Measurements from ENCODE around the gene ELAC1. TPM values are rescaled to one million over a fixed set of nuclear protein-coding genes. Genes with fewer than 3 reads are reported as not detected.

Gene ELAC1
- total RNA-seq, 1 donor from 2014 or later = 7.2 TPM

GRCh38 chr18:51017140-51017879, 49.5 kb downstream of the ELAC1 start:
- DNase-seq (ENCODE audit: extremely low read depth, low read depth, low spot score) = no peak

- DNase-seq (ENCODE audit: extremely low read depth, low read depth, low spot score) = no peak
These were observed 52.7 kb downstream of the ELAC1 start for GRCh38 chr18:51020536-51020935.

DNA sequence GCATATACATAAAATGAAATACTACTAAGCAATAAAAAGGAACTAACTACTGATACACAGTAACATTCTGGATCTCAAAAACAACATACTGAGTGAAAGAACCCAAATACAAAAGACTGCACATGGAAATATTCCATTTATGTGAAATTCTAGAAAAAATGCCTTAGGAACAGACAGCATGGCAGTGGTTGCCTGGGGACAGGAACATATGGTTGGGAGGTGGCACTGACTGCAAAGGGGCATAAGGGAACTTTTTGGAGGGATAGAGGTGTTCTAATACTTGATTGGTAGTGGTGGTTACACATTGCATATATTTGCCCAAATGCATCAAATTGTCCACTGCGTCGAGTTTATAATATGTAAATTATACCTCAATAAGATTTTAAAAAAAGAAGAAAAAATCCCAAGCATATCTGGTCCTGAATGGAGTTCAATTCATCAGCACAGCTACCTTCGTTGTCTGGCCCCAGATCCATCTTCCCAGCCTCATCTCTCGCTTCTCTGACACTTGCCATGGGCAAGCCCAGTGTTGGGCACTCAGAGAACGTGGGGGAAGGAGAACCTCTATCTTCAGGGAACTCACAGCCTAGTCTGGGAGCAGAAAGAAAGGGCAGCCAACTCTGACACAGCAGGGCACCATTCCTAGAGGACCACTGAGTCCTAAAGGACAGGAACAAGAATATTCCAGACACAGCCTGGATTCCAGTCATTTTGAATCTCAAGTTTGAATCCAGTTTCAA, 53.6 kb downstream of the ELAC1 start:
- DNase-seq (ENCODE audit: extremely low read depth, low read depth, low spot score) = no peak

GRCh38 chr18:51025512-51025911, 57.7 kb downstream of the ELAC1 start:
- DNase-seq (ENCODE audit: extremely low read depth, low read depth, low spot score) = no peak

GRCh38 chr18:51028201-51028805, 60.5 kb downstream of the ELAC1 start:
- DNase-seq (ENCODE audit: extremely low read depth, low read depth, low spot score) = no peak

DNA sequence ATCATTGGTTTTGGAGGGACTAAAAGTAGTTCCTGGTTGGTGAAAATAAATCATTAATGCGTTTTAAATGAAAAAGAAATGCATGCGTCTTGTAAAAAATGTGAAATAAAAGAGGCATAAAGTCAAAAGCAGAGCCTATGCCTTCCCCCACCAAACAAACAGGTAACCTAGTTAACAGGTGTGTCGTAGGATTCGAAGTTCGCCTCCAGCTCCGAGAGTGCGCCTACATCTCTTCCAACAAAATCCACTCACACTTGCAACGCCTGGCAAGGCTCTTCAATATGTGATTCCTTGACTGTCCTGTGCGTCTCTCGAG, 61.5 kb downstream of the ELAC1 start:
- DNase-seq (ENCODE audit: extremely low read depth, low read depth, low spot score) = no peak

DNA sequence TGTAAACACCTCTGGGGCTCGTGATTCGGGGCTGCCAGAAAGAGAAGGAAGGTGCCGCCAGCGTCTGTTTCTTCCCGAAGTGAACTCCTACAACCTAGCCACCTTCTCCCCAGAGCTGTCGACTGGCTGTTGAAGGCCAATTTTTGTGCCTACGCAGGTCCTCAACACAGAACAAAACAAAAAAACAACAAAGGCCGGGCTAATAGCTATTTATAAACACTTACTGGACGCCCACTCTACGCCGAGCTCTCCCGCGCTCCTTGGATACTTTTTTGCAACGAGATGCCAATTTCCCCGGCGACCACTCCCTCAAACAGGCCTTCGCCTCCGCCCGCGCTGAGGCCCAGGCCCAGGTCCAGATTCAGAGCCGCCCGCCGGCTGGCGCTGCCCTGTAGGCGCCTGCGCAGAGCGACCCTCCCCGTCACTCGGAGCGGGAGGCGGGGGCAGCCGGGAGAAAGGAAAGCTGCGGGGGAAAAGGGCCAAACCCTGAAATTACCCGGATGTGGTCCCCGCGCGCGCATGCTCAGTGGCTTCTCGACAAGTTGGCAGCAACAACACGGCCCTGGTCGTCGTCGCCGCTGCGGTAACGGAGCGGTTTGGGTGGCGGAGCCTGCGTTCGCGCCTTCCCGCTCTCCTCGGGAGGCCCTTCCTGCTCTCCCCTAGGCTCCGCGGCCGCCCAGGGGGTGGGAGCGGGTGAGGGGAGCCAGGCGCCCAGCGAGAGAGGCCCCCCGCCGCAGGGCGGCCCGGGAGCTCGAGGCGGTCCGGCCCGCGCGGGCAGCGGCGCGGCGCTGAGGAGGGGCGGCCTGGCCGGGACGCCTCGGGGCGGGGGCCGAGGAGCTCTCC, 62.1 kb downstream of the ELAC1 start, which contains the start of gene SMAD4:
SMAD4 (plus strand) TSS at position 520 of the 843 bp plus-strand sequence. CDS start 16,834 bp downstream, outside the sequence.
- peak; percentile 50 for DNase-seq (ENCODE audit: extremely low read depth, low read depth, low spot score)

DNA sequence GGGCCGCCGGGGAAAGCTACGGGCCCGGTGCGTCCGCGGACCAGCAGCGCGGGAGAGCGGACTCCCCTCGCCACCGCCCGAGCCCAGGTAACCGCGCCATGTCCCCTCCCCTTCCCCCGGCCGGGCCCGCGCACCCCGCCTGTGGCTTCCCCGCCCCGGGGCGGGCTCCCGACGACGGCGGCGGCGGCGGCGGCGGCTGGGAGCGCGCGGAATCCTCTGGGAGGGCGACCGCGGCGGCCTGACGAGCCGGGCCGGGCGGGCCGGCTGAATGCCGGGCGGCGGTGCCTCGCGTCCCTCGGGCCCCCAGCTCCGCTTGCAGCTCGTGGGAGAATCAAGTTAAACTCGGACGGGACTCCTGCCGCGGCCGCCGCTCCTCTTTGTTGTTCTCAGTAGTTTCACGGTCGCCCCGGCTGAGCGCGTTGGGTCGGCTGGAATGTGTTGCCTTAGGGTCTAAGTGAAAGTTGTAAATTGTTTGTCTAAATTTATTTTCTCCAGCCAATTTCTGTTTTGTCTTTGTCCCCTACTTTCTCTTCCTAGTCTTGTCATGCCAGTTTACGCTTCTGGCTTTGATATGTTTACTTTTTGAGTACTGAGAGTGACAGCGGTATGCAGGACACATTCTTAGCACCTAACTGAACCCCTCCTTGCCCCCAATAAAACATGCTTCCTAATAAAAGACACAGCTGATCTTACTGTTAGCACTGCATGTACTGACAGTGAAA, 62.9 kb downstream of the ELAC1 start:
- no peak for DNase-seq (ENCODE audit: extremely low read depth, low read depth, low spot score)

DNA sequence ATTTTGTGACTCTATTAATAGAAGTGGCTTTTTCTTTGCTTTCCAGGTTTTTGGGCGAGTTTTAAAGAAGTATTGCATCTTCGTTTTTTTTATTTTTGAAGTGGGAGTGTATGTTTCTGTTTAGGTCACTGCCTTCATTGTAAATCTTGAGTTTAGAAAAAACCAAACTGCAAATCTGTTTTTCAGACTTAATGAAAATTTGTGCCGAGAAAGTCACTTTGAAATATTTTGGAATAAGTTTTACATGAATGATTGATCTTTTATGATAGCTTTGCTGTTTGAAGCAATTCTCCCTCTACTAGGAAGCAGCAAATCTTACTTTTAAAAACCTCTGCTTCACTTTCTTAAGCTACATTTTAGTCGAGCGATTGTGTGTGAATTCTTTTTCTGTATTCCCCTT, 64.4 kb downstream of the ELAC1 start:
- no peak for DNase-seq (ENCODE audit: extremely low read depth, low read depth, low spot score)

DNA sequence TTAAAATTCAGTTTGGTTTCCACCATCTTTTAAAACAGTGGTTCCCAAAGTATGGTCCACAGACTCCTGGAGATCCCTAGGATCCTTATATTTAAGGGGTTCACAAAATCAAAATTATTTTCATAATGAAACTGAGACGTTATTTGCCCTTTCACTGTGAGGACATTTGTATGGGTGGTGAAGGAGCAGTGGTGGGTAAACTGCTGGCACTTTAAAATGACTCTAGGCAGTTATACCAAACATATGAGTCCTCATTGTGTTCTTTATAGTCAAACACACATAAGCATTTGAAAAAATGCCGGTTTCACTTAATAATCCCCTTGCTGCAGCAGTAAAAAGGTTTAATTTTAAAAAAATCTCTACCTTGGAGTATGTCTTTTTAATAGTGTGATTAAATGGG, 69.4 kb downstream of the ELAC1 start:
- DNase-seq (ENCODE audit: extremely low read depth, low read depth, low spot score) = no peak

Other genes starting within 250 kb of the ELAC1 start
- gene MRO, start 148.0 kb upstream of the ELAC1 start, total RNA-seq = not detected in 2 replicates
- 41.8 and 51.6 TPM in 2 replicates for gene ME2, start 88.9 kb upstream of the ELAC1 start, total RNA-seq
- 80.1 and 90.7 TPM in 2 replicates for gene SMAD4, start 62.2 kb downstream of the ELAC1 start, total RNA-seq
- 36.9 and 47.4 TPM in 2 replicates for gene MEX3C, start 229.6 kb downstream of the ELAC1 start, total RNA-seq

All from glomerular endothelial cell (primary cell).